Measurements from ENCODE around the gene NECAP2.
"Not testable (repeated sequence)": the region's sequence is repeated elsewhere in the genome, so short reads cannot be mapped to it uniquely, and the experiment has no call there.

The NECAP2 gene

GRCh38 chr1:16430606-16431005, 9.9 kb upstream of the NECAP2 start:
- no peak for DNase-seq

GRCh38 chr1:16433030-16433429, 7.5 kb upstream of the NECAP2 start:
- no peak for DNase-seq

GRCh38 chr1:16434007-16434406, 6.5 kb upstream of the NECAP2 start:
- no peak for DNase-seq

GRCh38 chr1:16434501-16434900, 6.0 kb upstream of the NECAP2 start:
- DNase-seq, result no peak

GRCh38 chr1:16436946-16437474, 3.5 kb upstream of the NECAP2 start, which contains the start of gene SPATA21:
TSS of gene SPATA21 (minus strand) at chr1:16437424. CDS start at chr1:16431371, 6,053 bp downstream.
- DNase-seq, result no peak

GRCh38 chr1:16438516-16438915, 2.0 kb upstream of the NECAP2 start:
- DNase-seq, result no peak

- DNase-seq, result no peak
These were observed 1.6 kb upstream of the NECAP2 start for GRCh38 chr1:16438924-16439323.

- no peak for DNase-seq
These were observed 424 bp upstream of the NECAP2 start for GRCh38 chr1:16440131-16440469.

GRCh38 chr1:16441282-16441665, 750 bp downstream of the NECAP2 start:
- no peak for DNase-seq

GRCh38 chr1:16442265-16442664, 1.7 kb downstream of the NECAP2 start:
- DNase-seq, result no peak

GRCh38 chr1:16442941-16443340, 2.4 kb downstream of the NECAP2 start:
- no peak for DNase-seq

GRCh38 chr1:16443975-16444770, 3.6 kb downstream of the NECAP2 start:
- no peak for DNase-seq

GRCh38 chr1:16445052-16445451, 4.5 kb downstream of the NECAP2 start:
- no peak for DNase-seq

GRCh38 chr1:16446116-16446515, 5.6 kb downstream of the NECAP2 start:
- no peak for DNase-seq

- DNase-seq, result no peak
These were observed 7.1 kb downstream of the NECAP2 start for GRCh38 chr1:16447641-16448040.

GRCh38 chr1:16449065-16449464, 8.5 kb downstream of the NECAP2 start:
- no peak for DNase-seq

GRCh38 chr1:16449666-16450065, 9.1 kb downstream of the NECAP2 start:
- DNase-seq, result no peak

- DNase-seq, result no peak
These were observed 10.4 kb downstream of the NECAP2 start for GRCh38 chr1:16450863-16451481.

- DNase-seq, result no peak
These were observed 11.5 kb downstream of the NECAP2 start for GRCh38 chr1:16451841-16452528.

- not testable (repeated sequence) for DNase-seq
These were observed 14.4 kb downstream of the NECAP2 start for GRCh38 chr1:16454909-16455308.

- DNase-seq, result not testable (repeated sequence)
These were observed 15.6 kb downstream of the NECAP2 start for GRCh38 chr1:16456151-16456550.

- no peak for DNase-seq
These were observed 18.3 kb downstream of the NECAP2 start for GRCh38 chr1:16458831-16459230.

- no peak for DNase-seq
These were observed 18.9 kb downstream of the NECAP2 start for GRCh38 chr1:16459352-16459925.
